GM23338 (cell line): ENCODE data around the gene DMD. TPM values are rescaled to one million over a fixed set of nuclear protein-coding genes. Genes with fewer than 3 reads are reported as not detected.

ENCODE experiments used
- ATAC-seq: fragments of 200-7000 bp; cut with Tn5 transposase; 3 replicates; pipeline ENCODE4 v1.9.1; 2020
- DNase-seq: peaks from one replicate; pipeline ENCODE4 v3.0.0-alpha.2; 2015; ENCODE audit warnings: low spot score
- H2AFZ ChIP-seq: fragments of 200-600 bp; sonication (generic); 2 replicates; pipeline ENCODE4 v1.8.0; 2016; ENCODE audit warnings: antibody characterized with exemption, mild to moderate bottlenecking, moderate library complexity
- H3F3A ChIP-seq: fragments of 200-600 bp; sonication (generic); replicated peaks from 2 replicates; pipeline ENCODE4 v1.8.0; 2017; ENCODE audit warnings: antibody characterized with exemption, mixed run types, low read depth
- H3K27ac ChIP-seq: fragments of 200-600 bp; sonication (generic); 2 replicates; pipeline ENCODE4 v1.6.1; 2016; ENCODE audit warnings: low read depth
- H3K27me3 ChIP-seq: fragments of 200-600 bp; sonication (generic); 2 replicates; pipeline ENCODE4 v1.8.0; 2016; ENCODE audit warnings: mild to moderate bottlenecking, mixed run types, moderate library complexity; ENCODE audit not compliant: insufficient read depth
- H3K36me3 ChIP-seq: fragments of 200-600 bp; sonication (generic); 2 replicates; pipeline ENCODE4 v1.8.0; 2016; ENCODE audit warnings: mild to moderate bottlenecking; ENCODE audit not compliant: insufficient read depth
- H3K4me1 ChIP-seq: fragments of 200-600 bp; sonication (generic); 2 replicates; pipeline ENCODE4 v1.8.0; 2016; ENCODE audit warnings: mild to moderate bottlenecking, moderate library complexity; ENCODE audit not compliant: insufficient read depth
- H3K4me2 ChIP-seq: fragments of 200-600 bp; sonication (generic); 2 replicates; pipeline ENCODE4 v1.7.1; 2017; ENCODE audit warnings: mixed run types
- H3K4me3 ChIP-seq: fragments of 200-600 bp; sonication (generic); 2 replicates; pipeline ENCODE4 v1.6.1; 2016; ENCODE audit warnings: mixed run types
- H3K79me2 ChIP-seq: fragments of 200-600 bp; sonication (generic); replicated peaks from 2 replicates; pipeline ENCODE4 v1.8.0; 2017; ENCODE audit warnings: mild to moderate bottlenecking; ENCODE audit not compliant: insufficient read depth
- H3K9me2 ChIP-seq: fragments of 200-600 bp; sonication (generic); 2 replicates; pipeline ENCODE4 v1.8.0; 2017; ENCODE audit not compliant: insufficient read depth
- H4K20me1 ChIP-seq: fragments of 200-600 bp; sonication (generic); replicated peaks from 2 replicates; pipeline ENCODE4 v1.8.0; 2017; ENCODE audit warnings: mild to moderate bottlenecking; ENCODE audit not compliant: insufficient read depth
- H3K27ac Mint-ChIP-seq: 2 replicates; pipeline ENCODE4 v1.8.0; 2020; ENCODE audit warnings: inconsistent platforms, mild to moderate bottlenecking, moderate library complexity, mixed read lengths
- H3K27me3 Mint-ChIP-seq: 3 replicates; pipeline ENCODE4 v1.8.0; 2022; ENCODE audit warnings: low read depth, mild to moderate bottlenecking, moderate library complexity, mixed read lengths, inconsistent platforms; ENCODE audit not compliant: insufficient read depth, poor library complexity
- H3K36me3 Mint-ChIP-seq: 3 replicates; pipeline ENCODE4 v1.8.0; 2021; ENCODE audit warnings: low read depth, mild to moderate bottlenecking, inconsistent platforms, moderate library complexity, mixed read lengths
- H3K4me1 Mint-ChIP-seq: 3 replicates; pipeline ENCODE4 v1.8.0; 2020; ENCODE audit warnings: mild to moderate bottlenecking, inconsistent platforms, mixed read lengths
- H3K4me3 Mint-ChIP-seq: 3 replicates; pipeline ENCODE4 v1.8.0; 2021; ENCODE audit warnings: moderate library complexity, mild to moderate bottlenecking, inconsistent platforms, mixed read lengths
- H3K9me3 Mint-ChIP-seq: 3 replicates; pipeline ENCODE4 v1.8.0; 2020; ENCODE audit warnings: moderate library complexity, mild to moderate bottlenecking, inconsistent platforms, mixed read lengths
- CREB1 ChIP-seq: fragments of 250-450 bp; sonication (Bioruptor Pico); IDR thresholded peaks from 2 replicates; pipeline ENCODE4 v1.5.0; 2020; ENCODE audit warnings: low read depth, mild to moderate bottlenecking, moderate library complexity
- CTCF ChIP-seq, 2 experiments: fragments of 200-600 bp in 1 of 2; sonication (generic) in 1 of 2; conservative IDR thresholded peaks; 2 replicates each; pipeline versions ENCODE4 v1.5.1 to v1.6.1; 2016 to 2017; ENCODE audit warnings: antibody characterized with exemption in 2 of 2, low read depth in 2 of 2, mild to moderate bottlenecking in 2 of 2, moderate library complexity in 1 of 2
- EZH2 ChIP-seq: fragments of 200-600 bp; sonication (generic); IDR thresholded peaks from one replicate; pipeline ENCODE4 v1.8.0; 2017; ENCODE audit warnings: antibody characterized with exemption, mild to moderate bottlenecking, low read depth; ENCODE audit not compliant: unreplicated experiment
- JUNB ChIP-seq: IDR thresholded peaks from one replicate; pipeline ENCODE4 v1.6.1; 2016; ENCODE audit warnings: antibody characterized with exemption; ENCODE audit not compliant: unreplicated experiment
- POLR2AphosphoS5 ChIP-seq: IDR thresholded peaks from 2 replicates; pipeline ENCODE4 v1.6.1; 2016; ENCODE audit warnings: antibody characterized with exemption, low read depth
- STAT1 ChIP-seq: IDR thresholded peaks from one replicate; pipeline ENCODE4 v1.6.1; 2016; ENCODE audit warnings: antibody characterized with exemption; ENCODE audit not compliant: unreplicated experiment
- ZNF114 ChIP-seq: fragments of 250-450 bp; sonication (Bioruptor Pico); IDR thresholded peaks from 2 replicates; pipeline ENCODE4 v1.5.0; 2020; ENCODE audit warnings: mild to moderate bottlenecking, moderate library complexity
- ZNF331 ChIP-seq: fragments of 250-450 bp; sonication (Bioruptor Pico); IDR thresholded peaks from 2 replicates; pipeline ENCODE4 v1.5.0; 2020; ENCODE audit warnings: low read depth, mild to moderate bottlenecking, moderate library complexity
- polyA plus RNA-seq: library from polyadenylated mRNA; unstranded; fragments of >200 nt; fragmentation: Nextera tagmentation; extraction: Ambion mirVana; gene quantifications from 2 replicates; pipeline ENCODE4 v1.2.1, GENCODE V29; 2016
- total RNA-seq: library from RNA; depleted of rRNA; stranded (reverse); fragments of >200 nt; shearing (Covaris generic); gene quantifications from 2 replicates; pipeline ENCODE4 v1.2.3, GENCODE V29; 2014
- TF ChIP-seq, protein P1 (sequence below): IDR thresholded peaks from 2 replicates; pipeline ENCODE4 v1.6.1; 2016; ENCODE audit warnings: antibody characterized with exemption
- TF ChIP-seq, protein P2 (sequence below): fragments of 250-450 bp; sonication (Bioruptor Pico); IDR thresholded peaks from 2 replicates; pipeline ENCODE4 v1.5.0; 2020; ENCODE audit warnings: mild to moderate bottlenecking, moderate library complexity

Gene DMD
- total and polyA plus RNA-seq, 2 experiments from 2014 or later = 4.5 to 7.6 TPM

DNA sequence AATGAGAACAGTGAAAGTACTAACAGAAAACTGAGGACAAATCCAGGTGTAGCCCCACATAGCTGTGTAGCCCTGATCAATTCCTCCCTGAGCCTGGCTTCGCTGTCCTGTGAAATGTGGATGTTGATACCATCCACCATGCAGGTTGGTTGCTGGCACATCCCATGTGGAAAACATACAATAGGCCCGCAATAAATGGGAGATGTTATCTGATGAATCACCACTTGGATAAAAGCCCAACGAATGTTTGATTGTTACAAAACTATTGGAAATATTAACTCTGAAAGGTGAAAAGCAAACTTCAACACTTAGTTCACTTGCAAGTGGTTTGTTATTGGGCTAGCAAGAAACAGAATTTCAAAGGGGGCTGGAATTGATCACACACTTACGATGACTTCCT, 1953.2 kb downstream of the DMD start:
- H3K27me3 ChIP-seq = no peaks in the 10 kb centered on the region
- Mint-ChIP-seq H3K9me3 (no peaks in the 10 kb centered on the region), H3K4me3 (no peak overlapping the region), H3K27me3 (no peaks in the 10 kb centered on the region), H3K36me3 (no peaks in the 10 kb centered on the region; the same call in 2 of the 3 replicates), H3K27ac (no peak overlapping the region), H3K4me1 (peaks cover 12% of the 10 kb centered on the region)
- no peak overlapping the region for H3K4me3 ChIP-seq
- H3K36me3 ChIP-seq = no peaks in the 10 kb centered on the region
- TF ChIP-seq CTCF (conservative IDR thresholded peaks at IDR 0.05; ENCODE audit: low read depth in 2 of 2) = no peak
- TF ChIP-seq, protein P1, sequence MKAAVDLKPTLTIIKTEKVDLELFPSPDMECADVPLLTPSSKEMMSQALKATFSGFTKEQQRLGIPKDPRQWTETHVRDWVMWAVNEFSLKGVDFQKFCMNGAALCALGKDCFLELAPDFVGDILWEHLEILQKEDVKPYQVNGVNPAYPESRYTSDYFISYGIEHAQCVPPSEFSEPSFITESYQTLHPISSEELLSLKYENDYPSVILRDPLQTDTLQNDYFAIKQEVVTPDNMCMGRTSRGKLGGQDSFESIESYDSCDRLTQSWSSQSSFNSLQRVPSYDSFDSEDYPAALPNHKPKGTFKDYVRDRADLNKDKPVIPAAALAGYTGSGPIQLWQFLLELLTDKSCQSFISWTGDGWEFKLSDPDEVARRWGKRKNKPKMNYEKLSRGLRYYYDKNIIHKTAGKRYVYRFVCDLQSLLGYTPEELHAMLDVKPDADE = no peak
- no peak for TF ChIP-seq EZH2
- no peak for TF ChIP-seq CREB1 (CRISPR knock-in tag)
- TF ChIP-seq JUNB = no peak
- TF ChIP-seq ZNF331 (CRISPR knock-in tag) = no peak
- no peak for TF ChIP-seq STAT1
- TF ChIP-seq POLR2AphosphoS5 = no peak
- no peak for TF ChIP-seq ZNF114 (CRISPR knock-in tag)
- TF ChIP-seq, protein P2, sequence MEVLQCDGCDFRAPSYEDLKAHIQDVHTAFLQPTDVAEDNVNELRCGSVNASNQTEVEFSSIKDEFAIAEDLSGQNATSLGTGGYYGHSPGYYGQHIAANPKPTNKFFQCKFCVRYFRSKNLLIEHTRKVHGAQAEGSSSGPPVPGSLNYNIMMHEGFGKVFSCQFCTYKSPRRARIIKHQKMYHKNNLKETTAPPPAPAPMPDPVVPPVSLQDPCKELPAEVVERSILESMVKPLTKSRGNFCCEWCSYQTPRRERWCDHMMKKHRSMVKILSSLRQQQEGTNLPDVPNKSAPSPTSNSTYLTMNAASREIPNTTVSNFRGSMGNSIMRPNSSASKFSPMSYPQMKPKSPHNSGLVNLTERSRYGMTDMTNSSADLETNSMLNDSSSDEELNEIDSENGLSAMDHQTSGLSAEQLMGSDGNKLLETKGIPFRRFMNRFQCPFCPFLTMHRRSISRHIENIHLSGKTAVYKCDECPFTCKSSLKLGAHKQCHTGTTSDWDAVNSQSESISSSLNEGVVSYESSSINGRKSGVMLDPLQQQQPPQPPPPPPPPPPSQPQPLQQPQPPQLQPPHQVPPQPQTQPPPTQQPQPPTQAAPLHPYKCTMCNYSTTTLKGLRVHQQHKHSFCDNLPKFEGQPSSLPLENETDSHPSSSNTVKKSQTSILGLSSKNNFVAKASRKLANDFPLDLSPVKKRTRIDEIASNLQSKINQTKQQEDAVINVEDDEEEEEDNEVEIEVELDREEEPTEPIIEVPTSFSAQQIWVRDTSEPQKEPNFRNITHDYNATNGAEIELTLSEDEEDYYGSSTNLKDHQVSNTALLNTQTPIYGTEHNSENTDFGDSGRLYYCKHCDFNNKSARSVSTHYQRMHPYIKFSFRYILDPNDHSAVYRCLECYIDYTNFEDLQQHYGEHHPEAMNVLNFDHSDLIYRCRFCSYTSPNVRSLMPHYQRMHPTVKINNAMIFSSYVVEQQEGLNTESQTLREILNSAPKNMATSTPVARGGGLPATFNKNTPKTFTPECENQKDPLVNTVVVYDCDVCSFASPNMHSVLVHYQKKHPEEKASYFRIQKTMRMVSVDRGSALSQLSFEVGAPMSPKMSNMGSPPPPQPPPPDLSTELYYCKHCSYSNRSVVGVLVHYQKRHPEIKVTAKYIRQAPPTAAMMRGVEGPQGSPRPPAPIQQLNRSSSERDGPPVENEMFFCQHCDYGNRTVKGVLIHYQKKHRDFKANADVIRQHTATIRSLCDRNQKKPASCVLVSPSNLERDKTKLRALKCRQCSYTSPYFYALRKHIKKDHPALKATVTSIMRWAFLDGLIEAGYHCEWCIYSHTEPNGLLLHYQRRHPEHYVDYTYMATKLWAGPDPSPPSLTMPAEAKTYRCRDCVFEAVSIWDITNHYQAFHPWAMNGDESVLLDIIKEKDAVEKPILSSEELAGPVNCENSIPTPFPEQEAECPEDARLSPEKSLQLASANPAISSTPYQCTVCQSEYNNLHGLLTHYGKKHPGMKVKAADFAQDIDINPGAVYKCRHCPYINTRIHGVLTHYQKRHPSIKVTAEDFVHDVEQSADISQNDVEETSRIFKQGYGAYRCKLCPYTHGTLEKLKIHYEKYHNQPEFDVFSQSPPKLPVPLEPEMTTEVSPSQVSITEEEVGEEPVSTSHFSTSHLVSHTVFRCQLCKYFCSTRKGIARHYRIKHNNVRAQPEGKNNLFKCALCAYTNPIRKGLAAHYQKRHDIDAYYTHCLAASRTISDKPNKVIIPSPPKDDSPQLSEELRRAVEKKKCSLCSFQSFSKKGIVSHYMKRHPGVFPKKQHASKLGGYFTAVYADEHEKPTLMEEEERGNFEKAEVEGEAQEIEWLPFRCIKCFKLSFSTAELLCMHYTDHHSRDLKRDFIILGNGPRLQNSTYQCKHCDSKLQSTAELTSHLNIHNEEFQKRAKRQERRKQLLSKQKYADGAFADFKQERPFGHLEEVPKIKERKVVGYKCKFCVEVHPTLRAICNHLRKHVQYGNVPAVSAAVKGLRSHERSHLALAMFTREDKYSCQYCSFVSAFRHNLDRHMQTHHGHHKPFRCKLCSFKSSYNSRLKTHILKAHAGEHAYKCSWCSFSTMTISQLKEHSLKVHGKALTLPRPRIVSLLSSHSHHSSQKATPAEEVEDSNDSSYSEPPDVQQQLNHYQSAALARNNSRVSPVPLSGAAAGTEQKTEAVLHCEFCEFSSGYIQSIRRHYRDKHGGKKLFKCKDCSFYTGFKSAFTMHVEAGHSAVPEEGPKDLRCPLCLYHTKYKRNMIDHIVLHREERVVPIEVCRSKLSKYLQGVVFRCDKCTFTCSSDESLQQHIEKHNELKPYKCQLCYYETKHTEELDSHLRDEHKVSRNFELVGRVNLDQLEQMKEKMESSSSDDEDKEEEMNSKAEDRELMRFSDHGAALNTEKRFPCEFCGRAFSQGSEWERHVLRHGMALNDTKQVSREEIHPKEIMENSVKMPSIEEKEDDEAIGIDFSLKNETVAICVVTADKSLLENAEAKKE (CRISPR knock-in tag) = no peak
- no peaks in the 10 kb centered on the region for H3K9me2 ChIP-seq
- H3K4me1 ChIP-seq = 0 out of 2 replicates have a peak, but pooled peaks cover 3% of the 10 kb centered on the region
- no peak for DNase-seq
- H3K4me2 ChIP-seq = no peak overlapping the region
- H4K20me1 ChIP-seq = no peaks in the 10 kb centered on the region
- no peak overlapping the region for H2AFZ ChIP-seq
- ATAC-seq = no peak
- H3K27ac ChIP-seq = no peak overlapping the region
- no peaks in the 10 kb centered on the region for H3F3A ChIP-seq
- no peaks in the 10 kb centered on the region for H3K79me2 ChIP-seq
